Ishikawa (cell line): ENCODE data around the gene EVA1A.

ENCODE experiments used
- CEBPB ChIP-seq: IDR thresholded peaks from 2 replicates; pipeline ENCODE4 v1.6.1; 2012
- EGR1 ChIP-seq: IDR thresholded peaks from 2 replicates; pipeline ENCODE4 v1.6.1; 2012
- EP300 ChIP-seq: IDR thresholded peaks from 2 replicates; pipeline ENCODE4 v1.6.1; 2012; ENCODE audit warnings: borderline replicate concordance
- FOXM1 ChIP-seq: IDR thresholded peaks from 2 replicates; pipeline ENCODE4 v1.6.1; 2012; ENCODE audit warnings: low read depth, borderline replicate concordance
- RAD21 ChIP-seq: IDR thresholded peaks from 2 replicates; pipeline ENCODE4 v1.6.1; 2012; ENCODE audit warnings: low read depth
- TCF12 ChIP-seq: IDR thresholded peaks from 2 replicates; pipeline ENCODE4 v1.6.1; 2012; ENCODE audit warnings: low read depth
- TF ChIP-seq, protein P1 (sequence below): IDR thresholded peaks from 2 replicates; pipeline ENCODE4 v1.6.1; 2012; ENCODE audit warnings: low read depth, mild to moderate bottlenecking

DNA sequence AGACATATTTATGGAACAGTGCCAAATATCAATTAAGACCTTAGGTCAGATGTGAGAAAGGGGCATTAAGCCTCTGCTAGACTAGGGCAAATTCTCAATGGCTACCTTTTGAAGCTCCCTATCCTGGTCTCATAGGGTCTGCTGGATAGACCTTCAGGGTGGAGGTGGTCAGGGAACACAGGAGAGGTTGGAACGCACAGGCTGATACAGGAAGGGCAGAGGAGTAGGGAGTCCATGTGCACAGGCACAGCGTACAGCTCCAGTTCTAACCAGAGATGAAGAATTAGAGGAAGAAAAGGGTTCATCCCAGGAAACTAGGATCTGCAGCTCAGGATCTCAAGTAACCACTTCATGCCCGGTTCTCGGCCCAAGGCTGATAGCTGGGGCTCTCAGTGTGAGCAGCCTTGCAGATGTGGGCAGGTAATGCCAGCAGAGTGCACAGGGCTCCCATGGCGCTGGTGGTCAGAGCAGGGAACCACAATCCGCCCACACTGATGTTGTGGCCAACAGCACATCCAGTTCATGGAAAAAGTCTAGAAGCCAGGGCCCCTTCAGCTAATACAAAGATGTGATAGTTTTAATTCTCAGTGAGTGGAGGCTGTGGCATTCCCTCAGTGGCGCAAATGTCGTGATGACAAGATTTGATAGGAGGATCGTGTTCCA lies 3.4 kb upstream of the EVA1A start:
- no peak for TF ChIP-seq CEBPB
- TF ChIP-seq EP300: no peak
- TF ChIP-seq RAD21: no peak
- no peak for TF ChIP-seq TCF12
- no peak for TF ChIP-seq FOXM1
- no peak for TF ChIP-seq EGR1
- TF ChIP-seq, protein P1, sequence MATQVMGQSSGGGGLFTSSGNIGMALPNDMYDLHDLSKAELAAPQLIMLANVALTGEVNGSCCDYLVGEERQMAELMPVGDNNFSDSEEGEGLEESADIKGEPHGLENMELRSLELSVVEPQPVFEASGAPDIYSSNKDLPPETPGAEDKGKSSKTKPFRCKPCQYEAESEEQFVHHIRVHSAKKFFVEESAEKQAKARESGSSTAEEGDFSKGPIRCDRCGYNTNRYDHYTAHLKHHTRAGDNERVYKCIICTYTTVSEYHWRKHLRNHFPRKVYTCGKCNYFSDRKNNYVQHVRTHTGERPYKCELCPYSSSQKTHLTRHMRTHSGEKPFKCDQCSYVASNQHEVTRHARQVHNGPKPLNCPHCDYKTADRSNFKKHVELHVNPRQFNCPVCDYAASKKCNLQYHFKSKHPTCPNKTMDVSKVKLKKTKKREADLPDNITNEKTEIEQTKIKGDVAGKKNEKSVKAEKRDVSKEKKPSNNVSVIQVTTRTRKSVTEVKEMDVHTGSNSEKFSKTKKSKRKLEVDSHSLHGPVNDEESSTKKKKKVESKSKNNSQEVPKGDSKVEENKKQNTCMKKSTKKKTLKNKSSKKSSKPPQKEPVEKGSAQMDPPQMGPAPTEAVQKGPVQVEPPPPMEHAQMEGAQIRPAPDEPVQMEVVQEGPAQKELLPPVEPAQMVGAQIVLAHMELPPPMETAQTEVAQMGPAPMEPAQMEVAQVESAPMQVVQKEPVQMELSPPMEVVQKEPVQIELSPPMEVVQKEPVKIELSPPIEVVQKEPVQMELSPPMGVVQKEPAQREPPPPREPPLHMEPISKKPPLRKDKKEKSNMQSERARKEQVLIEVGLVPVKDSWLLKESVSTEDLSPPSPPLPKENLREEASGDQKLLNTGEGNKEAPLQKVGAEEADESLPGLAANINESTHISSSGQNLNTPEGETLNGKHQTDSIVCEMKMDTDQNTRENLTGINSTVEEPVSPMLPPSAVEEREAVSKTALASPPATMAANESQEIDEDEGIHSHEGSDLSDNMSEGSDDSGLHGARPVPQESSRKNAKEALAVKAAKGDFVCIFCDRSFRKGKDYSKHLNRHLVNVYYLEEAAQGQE: no peak
